Activated CD4-positive, alpha-beta T cell treated with anti-CD3 and anti-CD28 coated beads for 36 hours (primary cell): Measurements from ENCODE around the gene NKIRAS1. TPM values are rescaled to one million over a fixed set of nuclear protein-coding genes. Genes with fewer than 3 reads are reported as not detected.
"Not testable (repeated sequence)": the region's sequence is repeated elsewhere in the genome, so short reads cannot be mapped to it uniquely, and the experiment has no call there.

Source experiments
- ATAC-seq: fragments of 200-7000 bp; cut with Tn5 transposase; one replicate; pipeline ENCODE4 v1.10.0; 2021; ENCODE audit warnings: mild to moderate bottlenecking, moderate library complexity
- CTCF ChIA-PET: fragments of 350-600 bp; sonication (Branson Sonifier 250); formaldehyde crosslinking; loops from one replicate; lab custom pipeline; 2021; ENCODE audit warnings: antibody characterized with exemption; lab: Charles Lee
- POLR2A ChIA-PET: fragments of 350-600 bp; sonication (Branson Sonifier 250); formaldehyde crosslinking; loops from one replicate; lab custom pipeline; 2021; ENCODE audit warnings: antibody characterized with exemption, inconsistent platforms; lab: Charles Lee
- DNase-seq: peaks from one replicate; pipeline ENCODE4 v3.0.0-alpha.2; 2020
- H3K27ac Mint-ChIP-seq: one replicate; pipeline ENCODE4 v1.8.0; 2021; ENCODE audit warnings: mixed read lengths
- H3K27me3 Mint-ChIP-seq: one replicate; pipeline ENCODE4 v1.8.0; 2021; ENCODE audit warnings: mixed read lengths
- H3K36me3 Mint-ChIP-seq: one replicate; pipeline ENCODE4 v1.8.0; 2021; ENCODE audit warnings: low read depth, mixed read lengths
- H3K4me1 Mint-ChIP-seq: one replicate; pipeline ENCODE4 v1.8.0; 2021; ENCODE audit warnings: mixed read lengths
- H3K4me3 Mint-ChIP-seq: one replicate; pipeline ENCODE4 v1.8.0; 2021; ENCODE audit warnings: mild to moderate bottlenecking, moderate library complexity, mixed read lengths
- H3K9me3 Mint-ChIP-seq: one replicate; pipeline ENCODE4 v1.8.0; 2021; ENCODE audit warnings: low read depth, mixed read lengths
- intact Hi-C, 2 experiments: fragments of 100-400 bp; cut with DNase I in 1 of 2; cut with micrococcal nuclease in 1 of 2; formaldehyde crosslinking; loops; one replicate each; pipeline versions ENCODE4 v1.14.2 to v1.15.1; 2022 to 2024; cut with DNase I, micrococcal nuclease
- total RNA-seq, 2 experiments: library from RNA; stranded (reverse); gene quantifications; one replicate each; pipeline ENCODE4 v1.2.3, GENCODE V29; 2021

The NKIRAS1 gene
- total RNA-seq, 2 experiments from 2014 or later = 2.8 to 3.5 TPM

DNA sequence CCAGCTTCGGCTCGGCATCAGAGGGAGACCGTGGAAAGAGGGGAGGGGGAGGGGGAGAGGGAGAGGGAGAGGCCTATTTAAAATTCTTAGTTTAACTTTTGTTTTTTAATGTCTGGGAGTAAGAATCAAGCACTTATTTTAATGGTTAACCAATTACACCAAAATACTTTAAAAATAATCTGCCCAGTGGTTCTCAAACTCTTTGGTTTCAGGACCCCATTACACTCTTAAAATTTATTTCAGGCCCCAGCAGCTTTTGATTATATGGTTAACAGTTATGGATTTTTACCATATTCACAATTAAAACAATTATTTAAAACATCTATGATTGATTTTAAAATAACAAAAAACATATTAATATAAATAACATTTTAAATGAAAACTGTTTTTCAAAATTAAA, 44.5 kb downstream of the NKIRAS1 start:
- Mint-ChIP-seq H3K4me1 (peaks cover 15% of the 10 kb centered on the region), H3K27ac (no peak overlapping the region), H3K27me3 (no peaks in the 10 kb centered on the region), H3K36me3 (no peaks in the 10 kb centered on the region), H3K4me3 (no peak overlapping the region), H3K9me3 (no peaks in the 10 kb centered on the region)
- DNase-seq (no peak), ATAC-seq (no peak)
- CTCF ChIA-PET = interaction anchor here (1.0 kb wide), 1 partner anchor 17 kb away, joined by 3 read pairs; no protein-coding TSS in a partner anchor
- POLR2A ChIA-PET = no interaction called here
- intact Hi-C loops = no loop called here

DNA sequence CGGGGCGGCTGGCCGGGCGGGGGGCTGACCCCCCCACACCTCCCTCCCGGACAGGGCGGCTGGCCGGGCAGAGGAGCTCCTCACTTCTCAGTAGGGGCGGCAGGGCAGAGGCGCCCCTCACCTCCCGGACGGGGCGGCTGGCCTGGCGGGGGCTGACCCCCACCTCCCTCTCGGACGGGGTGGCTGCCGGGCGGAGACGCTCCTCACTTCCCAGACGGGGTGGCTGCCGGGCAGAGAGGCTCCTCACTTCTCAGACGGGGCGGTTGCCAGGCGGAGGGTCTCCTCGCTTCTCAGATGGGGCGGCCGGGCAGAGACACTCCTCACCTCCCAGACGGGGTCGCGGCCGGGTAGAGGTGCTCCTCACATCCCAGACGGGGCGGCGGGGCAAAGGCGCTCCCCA, 45.4 kb downstream of the NKIRAS1 start:
- ATAC-seq, POLR2A ChIA-PET, DNase-seq, intact Hi-C loops, H3K9me3 Mint-ChIP-seq, H3K27ac Mint-ChIP-seq, H3K36me3 Mint-ChIP-seq, H3K4me3 Mint-ChIP-seq, CTCF ChIA-PET, H3K27me3 Mint-ChIP-seq: not testable (repeated sequence)
- peaks cover 14% of the 10 kb centered on the region for H3K4me1 Mint-ChIP-seq

DNA sequence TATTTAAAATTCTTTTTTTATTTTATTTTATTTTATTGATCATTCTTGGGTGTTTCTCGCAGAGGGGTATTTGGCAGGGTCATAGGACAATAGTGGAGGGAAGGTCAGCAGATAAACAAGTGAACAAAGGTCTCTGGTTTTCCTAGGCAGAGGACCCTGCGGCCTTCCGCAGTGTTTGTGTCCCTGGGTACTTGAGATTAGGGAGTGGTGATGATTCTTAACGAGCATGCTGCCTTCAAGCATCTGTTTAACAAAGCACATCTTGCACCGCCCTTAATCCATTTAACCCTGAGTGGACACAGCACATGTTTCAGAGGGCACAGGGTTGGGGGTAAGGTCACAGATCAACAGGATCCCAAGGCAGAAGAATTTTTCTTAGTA, 46.1 kb downstream of the NKIRAS1 start:
- ATAC-seq, H3K9me3 Mint-ChIP-seq, intact Hi-C loops, H3K27ac Mint-ChIP-seq, H3K27me3 Mint-ChIP-seq, H3K36me3 Mint-ChIP-seq, DNase-seq, POLR2A ChIA-PET, H3K4me3 Mint-ChIP-seq: not testable (repeated sequence)
- CTCF ChIA-PET = interaction anchor here (0.6 kb wide), 2 partner anchors 26 to 67 kb away, joined by 3 to 4 read pairs; no protein-coding TSS in a partner anchor
- H3K4me1 Mint-ChIP-seq = peaks cover 18% of the 10 kb centered on the region

DNA sequence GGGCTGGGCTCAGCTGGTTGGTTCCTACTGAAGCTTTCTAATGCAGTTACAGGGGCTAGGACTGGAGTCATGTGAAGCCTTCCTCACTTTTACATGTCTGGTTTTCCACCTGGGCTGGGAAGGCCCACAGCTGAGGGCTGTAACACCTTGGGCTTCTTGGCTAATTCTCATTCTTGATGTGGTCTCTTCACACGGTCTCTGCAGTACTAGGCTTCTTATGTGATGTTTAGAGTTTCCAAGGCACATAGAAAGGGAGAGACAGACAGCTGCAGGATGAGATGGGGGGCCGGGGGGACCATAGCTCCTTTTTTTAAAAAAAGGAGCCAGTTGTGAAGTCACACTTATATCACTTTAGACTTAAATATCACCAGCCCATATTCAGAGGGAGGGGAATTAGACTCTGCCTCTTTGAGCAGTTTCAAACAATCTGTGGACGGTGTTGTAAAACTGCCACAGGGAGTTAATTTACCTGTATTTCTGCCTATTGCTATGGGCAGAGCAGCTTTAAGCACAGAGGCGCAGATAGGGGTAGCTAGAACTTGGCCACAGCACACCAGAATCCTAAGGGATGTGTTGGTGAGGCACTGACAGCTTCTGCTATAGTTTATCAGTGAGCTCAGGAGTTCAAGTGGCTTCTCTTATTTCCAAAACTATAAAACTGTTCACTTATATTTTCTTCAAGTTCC, 46.7 kb downstream of the NKIRAS1 start:
- DNase-seq (no peak), ATAC-seq (no peak)
- intact Hi-C loops = no loop called here
- Mint-ChIP-seq H3K9me3 (no peaks in the 10 kb centered on the region), H3K4me3 (no peak overlapping the region), H3K27me3 (no peaks in the 10 kb centered on the region), H3K27ac (no peak overlapping the region), H3K36me3 (no peaks in the 10 kb centered on the region), H3K4me1 (peaks cover 18% of the 10 kb centered on the region)
- POLR2A ChIA-PET = no interaction called here
- CTCF ChIA-PET = interaction anchor here (0.6 kb wide), 2 partner anchors 26 to 68 kb away, joined by 3 to 4 read pairs; no protein-coding TSS in a partner anchor

DNA sequence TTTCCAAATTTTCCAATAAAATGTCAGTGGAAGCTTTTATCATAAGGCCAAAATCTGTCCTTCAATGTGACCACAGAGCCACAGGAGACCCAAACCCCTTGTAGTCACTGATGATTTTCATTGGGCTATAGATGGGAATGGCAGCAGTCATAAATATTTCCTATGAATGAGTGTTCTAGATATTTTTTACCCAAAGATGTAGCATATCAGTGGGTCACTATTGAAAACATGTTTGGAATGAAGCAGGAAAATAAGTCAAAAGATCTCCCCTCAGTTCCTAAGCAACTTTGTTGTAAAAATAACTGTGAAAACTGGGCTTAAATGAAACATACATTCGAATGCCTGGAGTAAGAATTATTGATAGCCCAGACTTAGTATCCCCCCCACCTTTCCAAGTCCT, 49.0 kb downstream of the NKIRAS1 start:
- CTCF ChIA-PET = interaction anchor here (0.6 kb wide), 1 partner anchor 10 kb away, joined by 3 read pairs; no protein-coding TSS in a partner anchor
- no peak overlapping the region for H3K27ac Mint-ChIP-seq
- no peaks in the 10 kb centered on the region for H3K9me3 Mint-ChIP-seq
- H3K27me3 Mint-ChIP-seq = no peaks in the 10 kb centered on the region
- H3K4me1 Mint-ChIP-seq = peaks cover 24% of the 10 kb centered on the region
- POLR2A ChIA-PET = no interaction called here
- ATAC-seq (no peak), DNase-seq (no peak)
- peaks cover 2% of the 10 kb centered on the region for H3K36me3 Mint-ChIP-seq
- no peak overlapping the region for H3K4me3 Mint-ChIP-seq
- intact Hi-C loops = no loop called here

DNA sequence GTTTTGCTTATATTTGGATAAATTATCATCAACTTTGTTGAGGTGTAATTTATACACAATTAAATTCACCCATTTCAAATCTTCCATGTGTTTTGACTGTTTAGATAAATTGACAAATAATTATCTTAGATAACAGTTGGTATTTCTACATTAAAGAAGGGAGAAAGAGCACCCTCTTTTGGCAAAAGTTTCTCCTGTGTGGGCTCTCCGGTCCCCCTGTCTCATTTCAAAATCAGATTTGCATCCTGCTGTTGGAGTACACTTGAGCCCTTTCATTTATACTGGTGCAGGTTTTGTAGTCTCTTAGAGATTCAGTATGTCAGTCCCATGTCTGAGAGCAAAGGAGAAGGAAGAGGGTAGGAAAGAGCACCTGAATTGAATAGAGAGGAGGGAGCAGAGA, 49.4 kb downstream of the NKIRAS1 start:
- no peak overlapping the region for H3K27ac Mint-ChIP-seq
- CTCF ChIA-PET = no interaction called here
- H3K36me3 Mint-ChIP-seq = peaks cover 2% of the 10 kb centered on the region
- peaks cover 26% of the 10 kb centered on the region for H3K4me1 Mint-ChIP-seq
- no peaks in the 10 kb centered on the region for H3K27me3 Mint-ChIP-seq
- intact Hi-C loops = no loop called here
- POLR2A ChIA-PET = no interaction called here
- H3K4me3 Mint-ChIP-seq = no peak overlapping the region
- no peaks in the 10 kb centered on the region for H3K9me3 Mint-ChIP-seq
- no peak for ATAC-seq
- DNase-seq = no peak

DNA sequence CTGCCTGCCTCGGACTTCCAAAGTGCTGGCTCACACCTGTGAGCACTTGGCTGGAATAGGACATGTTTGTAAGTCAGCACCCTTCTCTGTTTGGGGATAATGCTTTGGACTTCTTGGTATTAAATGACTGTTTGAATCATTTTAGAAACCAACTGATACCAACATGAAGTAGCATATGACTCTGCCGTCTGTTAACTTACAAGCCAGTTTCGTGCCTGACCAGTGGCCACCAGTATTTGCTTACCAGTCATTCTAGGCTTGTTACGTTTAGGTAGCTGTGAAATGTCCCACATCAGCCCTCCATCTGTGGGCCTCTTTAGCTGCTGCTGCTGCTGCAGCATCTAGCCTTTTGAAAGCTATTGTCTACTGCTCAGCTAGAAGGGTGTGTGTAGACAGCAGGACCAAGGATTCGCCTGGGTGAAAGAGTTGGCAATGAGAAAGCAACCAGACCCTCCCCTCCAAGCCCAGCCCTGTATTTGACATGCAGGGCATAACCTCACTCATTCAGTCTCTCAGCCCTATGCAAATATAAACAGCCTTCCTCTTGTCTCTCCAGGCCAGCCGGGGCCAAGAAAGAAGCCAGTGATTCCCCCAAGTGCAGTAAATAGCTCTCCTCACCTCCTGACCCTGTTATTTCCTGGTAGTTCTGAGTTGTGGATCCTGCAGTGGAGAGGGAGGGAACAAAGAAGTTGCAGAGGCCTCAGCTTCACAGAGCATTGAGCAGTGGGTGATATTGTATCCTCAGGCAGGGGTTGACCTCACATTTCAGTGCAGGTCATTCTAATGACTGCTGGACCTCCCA, 51.0 kb downstream of the NKIRAS1 start:
- POLR2A ChIA-PET = no interaction called here
- no peak overlapping the region for H3K27ac Mint-ChIP-seq
- H3K4me1 Mint-ChIP-seq = peaks cover 40% of the 10 kb centered on the region
- no peaks in the 10 kb centered on the region for H3K9me3 Mint-ChIP-seq
- CTCF ChIA-PET = interaction anchor here (1.5 kb wide), 1 partner anchor 31 kb away, joined by 3 read pairs; no protein-coding TSS in a partner anchor
- ATAC-seq (no peak), DNase-seq (no peak)
- intact Hi-C loops = no loop called here
- H3K27me3 Mint-ChIP-seq = no peaks in the 10 kb centered on the region
- no peak overlapping the region for H3K4me3 Mint-ChIP-seq
- H3K36me3 Mint-ChIP-seq = peaks cover 7% of the 10 kb centered on the region

DNA sequence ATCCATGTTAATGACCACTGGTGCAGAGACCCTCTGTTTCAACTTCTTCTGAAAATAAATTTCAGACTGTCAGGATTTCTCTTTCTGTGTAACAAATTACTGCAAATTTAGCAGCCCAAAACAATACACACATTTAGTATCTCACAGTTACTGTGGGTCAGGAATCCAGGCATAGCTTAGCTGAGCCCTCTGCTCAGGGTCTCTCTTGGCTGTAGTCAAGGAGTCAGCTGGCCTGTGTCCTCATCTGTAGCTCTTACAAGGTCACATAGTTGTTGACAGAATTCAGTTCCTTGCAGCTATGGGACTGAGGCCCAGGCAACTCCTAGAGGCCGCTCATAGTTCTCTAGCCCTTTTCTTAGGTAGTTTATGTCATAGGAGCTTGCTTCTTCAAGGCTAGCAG, 51.9 kb downstream of the NKIRAS1 start:
- no peak overlapping the region for H3K27ac Mint-ChIP-seq
- DNase-seq (no peak), ATAC-seq (no peak)
- H3K4me3 Mint-ChIP-seq = no peak overlapping the region
- POLR2A ChIA-PET = no interaction called here
- no peaks in the 10 kb centered on the region for H3K9me3 Mint-ChIP-seq
- H3K27me3 Mint-ChIP-seq = no peaks in the 10 kb centered on the region
- CTCF ChIA-PET = interaction anchor here (0.9 to 1.5 kb wide), 3 partner anchors 11 to 30 kb away, joined by 3 read pairs; no protein-coding TSS in a partner anchor
- H3K36me3 Mint-ChIP-seq = peaks cover 7% of the 10 kb centered on the region
- H3K4me1 Mint-ChIP-seq = peaks cover 43% of the 10 kb centered on the region
- intact Hi-C loops = no loop called here

DNA sequence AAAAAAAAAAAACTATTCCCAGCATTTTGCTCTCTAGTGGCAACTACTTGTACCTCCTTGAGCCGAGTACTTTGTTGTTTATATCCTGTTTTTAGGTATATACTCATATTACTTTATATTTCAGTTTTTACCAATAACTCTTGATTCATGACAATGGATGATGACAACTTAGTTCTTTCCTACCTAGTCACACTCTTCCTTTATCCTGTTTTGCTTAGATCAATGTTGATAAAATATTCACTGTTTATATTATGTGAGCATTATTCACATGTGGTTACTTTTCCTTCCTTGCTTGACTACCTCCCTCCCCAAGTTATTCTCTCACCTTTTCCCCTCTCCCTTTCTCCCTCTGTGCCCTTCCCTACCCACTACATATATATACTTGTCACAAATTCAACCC, 53.7 kb downstream of the NKIRAS1 start:
- Mint-ChIP-seq H3K36me3 (peaks cover 10% of the 10 kb centered on the region), H3K27me3 (no peaks in the 10 kb centered on the region), H3K9me3 (no peaks in the 10 kb centered on the region), H3K4me3 (no peak overlapping the region), H3K4me1 (peaks cover 54% of the 10 kb centered on the region), H3K27ac (no peak overlapping the region)
- DNase-seq (no peak), ATAC-seq (no peak)
- intact Hi-C loops = no loop called here
- POLR2A ChIA-PET = no interaction called here
- CTCF ChIA-PET = no interaction called here

DNA sequence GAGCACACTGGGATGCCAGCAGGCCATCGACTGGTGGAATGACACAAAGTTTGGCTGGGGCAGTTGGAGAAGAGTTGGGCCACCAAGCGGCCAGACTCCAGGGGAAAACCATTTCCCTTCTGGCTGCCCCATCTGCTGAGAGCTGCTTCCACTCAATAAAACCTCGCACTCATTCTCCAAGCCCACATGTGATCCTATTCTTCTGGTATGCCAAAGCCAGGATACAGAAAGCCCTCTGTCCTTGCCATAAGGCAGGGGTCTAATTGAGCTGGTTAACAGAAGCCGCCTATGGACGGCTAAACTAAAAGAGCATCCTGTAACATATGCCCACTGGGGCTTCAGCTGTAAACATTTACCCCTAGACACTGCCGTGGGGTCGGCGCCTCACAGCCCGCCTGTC, 55.1 kb downstream of the NKIRAS1 start:
- H3K9me3 Mint-ChIP-seq = no peaks in the 10 kb centered on the region
- POLR2A ChIA-PET = no interaction called here
- H3K36me3 Mint-ChIP-seq = peaks cover 10% of the 10 kb centered on the region
- no peaks in the 10 kb centered on the region for H3K27me3 Mint-ChIP-seq
- H3K27ac Mint-ChIP-seq = no peak overlapping the region
- no peak overlapping the region for H3K4me3 Mint-ChIP-seq
- ATAC-seq (no peak), DNase-seq (no peak)
- CTCF ChIA-PET = interaction anchor here (0.6 to 0.9 kb wide), 3 partner anchors 13 to 81 kb away, joined by 3 to 4 read pairs (median 3); no protein-coding TSS in a partner anchor
- H3K4me1 Mint-ChIP-seq = peaks cover 61% of the 10 kb centered on the region
- intact Hi-C loops = no loop called here

DNA sequence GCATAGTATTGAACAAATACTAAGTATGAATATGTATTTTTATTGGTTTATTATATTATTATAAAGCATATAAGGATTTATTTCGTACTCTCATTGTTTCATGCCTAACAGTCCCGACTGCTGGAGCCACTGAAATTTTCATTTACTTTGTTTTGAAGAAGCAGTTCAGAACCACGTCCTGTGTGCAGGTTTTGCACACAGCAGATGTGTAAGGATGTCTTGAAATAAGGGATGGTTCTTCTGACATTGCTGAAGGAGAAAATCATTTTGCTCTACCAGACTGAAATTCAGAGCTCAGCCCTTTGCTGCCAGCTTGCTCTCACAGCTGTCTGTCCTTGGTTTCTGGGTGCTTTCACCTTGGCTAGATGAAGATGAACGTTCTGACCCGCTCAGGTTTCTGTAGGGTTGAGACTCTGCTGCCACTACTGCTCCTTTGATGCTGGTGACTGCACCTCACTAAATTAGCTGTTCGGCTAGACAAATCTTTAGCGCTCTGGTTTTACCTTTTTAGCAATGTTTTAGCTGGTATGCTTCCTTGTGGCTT, 56.9 kb downstream of the NKIRAS1 start:
- ATAC-seq (no peak), DNase-seq (no peak)
- peaks cover 60% of the 10 kb centered on the region for H3K4me1 Mint-ChIP-seq
- H3K27me3 Mint-ChIP-seq = no peaks in the 10 kb centered on the region
- POLR2A ChIA-PET = no interaction called here
- CTCF ChIA-PET = interaction anchor here (0.7 to 1.4 kb wide), 2 partner anchors 26 to 52 kb away, joined by 3 read pairs; no protein-coding TSS in a partner anchor
- H3K4me3 Mint-ChIP-seq = no peak overlapping the region
- intact Hi-C loops = no loop called here
- H3K27ac Mint-ChIP-seq = no peak overlapping the region
- H3K9me3 Mint-ChIP-seq = no peaks in the 10 kb centered on the region
- peaks cover 10% of the 10 kb centered on the region for H3K36me3 Mint-ChIP-seq
